ENCODE data around the gene TRAM2.
A peak's percentile ranks its signal among the peaks of the same experiment; 100 is the strongest.

The TRAM2 gene

GRCh38 chr6:52505726-52506409 lies 71.0 kb downstream of the TRAM2 start:
- DNase-seq: peak; percentile 11

GRCh38 chr6:52504782-52505136 lies 72.1 kb downstream of the TRAM2 start:
- DNase-seq: no peak

- no peak for DNase-seq
These were observed 72.7 kb downstream of the TRAM2 start for GRCh38 chr6:52503851-52504781.

GRCh38 chr6:52503323-52503747 lies 73.5 kb downstream of the TRAM2 start:
- DNase-seq: no peak

GRCh38 chr6:52502306-52503029 lies 74.4 kb downstream of the TRAM2 start:
- no peak for DNase-seq

GRCh38 chr6:52500238-52501129 lies 76.4 kb downstream of the TRAM2 start:
- DNase-seq: no peak

- no peak for DNase-seq
These were observed 77.1 kb downstream of the TRAM2 start for GRCh38 chr6:52499681-52500236.

- no peak for DNase-seq
These were observed 77.8 kb downstream of the TRAM2 start for GRCh38 chr6:52499026-52499425.

GRCh38 chr6:52498538-52499017 lies 78.3 kb downstream of the TRAM2 start:
- peak; percentile 22 for DNase-seq

- DNase-seq: peak; percentile 41
These were observed 79.0 kb downstream of the TRAM2 start for GRCh38 chr6:52497652-52498408.

GRCh38 chr6:52496631-52497030 lies 80.2 kb downstream of the TRAM2 start:
- no peak for DNase-seq

- no peak for DNase-seq
These were observed 80.9 kb downstream of the TRAM2 start for GRCh38 chr6:52495922-52496321.

GRCh38 chr6:52494298-52495072 lies 82.4 kb downstream of the TRAM2 start:
- no peak for DNase-seq

- no peak for DNase-seq
These were observed 83.2 kb downstream of the TRAM2 start for GRCh38 chr6:52493669-52494068.

- DNase-seq: peak; percentile 81
These were observed 85.4 kb downstream of the TRAM2 start for GRCh38 chr6:52491203-52492069.

GRCh38 chr6:52489881-52490280 lies 87.0 kb downstream of the TRAM2 start:
- DNase-seq: no peak

GRCh38 chr6:52483671-52484003 lies 93.2 kb downstream of the TRAM2 start:
- no peak for DNase-seq

- no peak for DNase-seq
These were observed 93.8 kb downstream of the TRAM2 start for GRCh38 chr6:52482903-52483670.

GRCh38 chr6:52475307-52475706 lies 101.6 kb downstream of the TRAM2 start:
- no peak for DNase-seq
